CD8-positive, alpha-beta memory T cell (primary cell): ENCODE measurements around the gene SLC12A6. TPM values are rescaled to one million over a fixed set of nuclear protein-coding genes. Genes with fewer than 3 reads are reported as not detected.

Experiments
- CTCF ChIA-PET: fragments of 350-600 bp; sonication (Branson Sonifier 250); formaldehyde crosslinking; loops from one replicate; lab custom pipeline; 2021; ENCODE audit warnings: antibody characterized with exemption; lab: Charles Lee
- POLR2A ChIA-PET: fragments of 350-600 bp; sonication (Branson Sonifier 250); formaldehyde crosslinking; loops from one replicate; lab custom pipeline; 2021; ENCODE audit warnings: antibody characterized with exemption; lab: Charles Lee
- DNase-seq, 5 donors: peaks; one replicate each; pipeline versions ENCODE4 v3.0.0 to v3.0.0-alpha.2; 2020 to 2022; ENCODE audit warnings: mixed read lengths in 1 of 5
- H3K27ac ChIP-seq: one replicate; pipeline ENCODE4 v1.7.0; 2013; ENCODE audit warnings: low read depth, mild to moderate bottlenecking, low read length, moderate library complexity
- H3K27me3 ChIP-seq: 2 replicates; pipeline ENCODE4 v1.7.0; 2013; ENCODE audit warnings: low read length, mild to moderate bottlenecking; ENCODE audit not compliant: insufficient read depth, poor library complexity, severe bottlenecking
- H3K36me3 ChIP-seq: 2 replicates; pipeline ENCODE4 v1.7.0; 2013; ENCODE audit warnings: mild to moderate bottlenecking, low read length, moderate library complexity; ENCODE audit not compliant: insufficient read depth
- H3K4me1 ChIP-seq: 2 replicates; pipeline ENCODE4 v1.7.0; 2013; ENCODE audit warnings: mild to moderate bottlenecking, low read length, moderate library complexity; ENCODE audit not compliant: insufficient read depth
- H3K4me3 ChIP-seq: 2 replicates; pipeline ENCODE4 v1.7.0; 2013; ENCODE audit warnings: mild to moderate bottlenecking, low read length
- H3K9me3 ChIP-seq: 2 replicates; pipeline ENCODE4 v1.7.0; 2013; ENCODE audit warnings: mild to moderate bottlenecking, low read length
- H3K27ac Mint-ChIP-seq, 8 donors: one replicate each; pipeline ENCODE4 v1.8.0; 2020 to 2021; ENCODE audit warnings: mixed read lengths in 8 of 8, mild to moderate bottlenecking in 6 of 8, inconsistent platforms in 3 of 8, moderate library complexity in 3 of 8
- H3K27me3 Mint-ChIP-seq, 2 donors: one replicate each; pipeline ENCODE4 v1.8.0; 2020 to 2021; ENCODE audit warnings: mixed read lengths in 2 of 2, mild to moderate bottlenecking in 1 of 2, moderate library complexity in 1 of 2
- H3K36me3 Mint-ChIP-seq, 3 donors: one replicate each; pipeline ENCODE4 v1.8.0; 2020 to 2021; ENCODE audit warnings: mixed read lengths in 3 of 3, inconsistent platforms in 1 of 3, mild to moderate bottlenecking in 1 of 3
- H3K4me1 Mint-ChIP-seq, 3 donors: one replicate each; pipeline ENCODE4 v1.8.0; 2020 to 2021; ENCODE audit warnings: mixed read lengths in 3 of 3, inconsistent platforms in 1 of 3, mild to moderate bottlenecking in 1 of 3
- H3K4me3 Mint-ChIP-seq, 7 donors: one replicate each; pipeline ENCODE4 v1.8.0; 2020 to 2021; ENCODE audit warnings: mixed read lengths in 7 of 7, mild to moderate bottlenecking in 6 of 7, moderate library complexity in 4 of 7, inconsistent platforms in 2 of 7
- H3K9me3 Mint-ChIP-seq, 5 donors: one replicate each; pipeline ENCODE4 v1.8.0; 2020 to 2022; ENCODE audit warnings: mixed read lengths in 5 of 5, mild to moderate bottlenecking in 3 of 5, moderate library complexity in 2 of 5, inconsistent platforms in 1 of 5
- polyA plus RNA-seq: library from polyadenylated mRNA; unstranded; fragments of 300-500 nt; fragmentation: Illumina TruSeq; gene quantifications from one replicate; pipeline ENCODE4 v1.2.3, GENCODE V29; 2021
- total RNA-seq, 2 experiments: library from RNA; stranded (reverse); gene quantifications; one replicate each; pipeline ENCODE4 v1.2.3, GENCODE V29; 2021

The SLC12A6 gene
- total and polyA plus RNA-seq, 3 experiments from 2014 or later: 7.1 to 20.6 (median 19.2) TPM

- no peak overlapping the region for H3K4me3 ChIP-seq
- no peaks in the 10 kb centered on the region for H3K9me3 Mint-ChIP-seq
- ChIA-PET POLR2A (no interaction called here), CTCF (no interaction called here)
- peaks cover 16% of the 10 kb centered on the region for H3K36me3 ChIP-seq
- DNase-seq: no peak
- no peaks in the 10 kb centered on the region for H3K9me3 ChIP-seq
- peak overlapping the region in 7 of 8 donors; percentile 35 to 90 (median 55) for H3K27ac Mint-ChIP-seq
- H3K4me1 ChIP-seq: peaks cover 17% of the 10 kb centered on the region
- H3K4me3 Mint-ChIP-seq: no peak overlapping the region
- no peak overlapping the region for H3K27ac ChIP-seq
- no peaks in the 10 kb centered on the region for H3K27me3 Mint-ChIP-seq
- H3K27me3 ChIP-seq: no peaks in the 10 kb centered on the region
- peaks cover 6 to 68% (median 13%) of the 10 kb centered on the region in 3 donors for H3K36me3 Mint-ChIP-seq
- H3K4me1 Mint-ChIP-seq: peaks cover 18 to 29% (median 28%) of the 10 kb centered on the region in 3 donors
These were observed 24.6 kb upstream of the SLC12A6 start for GRCh38 chr15:34362047-34362773.

GRCh38 chr15:34361278-34361677 lies 23.7 kb upstream of the SLC12A6 start:
- POLR2A ChIA-PET: no interaction called here
- no peaks in the 10 kb centered on the region for H3K27me3 ChIP-seq
- H3K36me3 ChIP-seq: peaks cover 16% of the 10 kb centered on the region
- Mint-ChIP-seq H3K4me1 (peaks cover 18 to 27% (median 23%) of the 10 kb centered on the region in 3 donors), H3K27me3 (no peaks in the 10 kb centered on the region), H3K4me3 (peak overlapping the region in 1 of 7 donors; percentile 15), H3K36me3 (peaks cover 6 to 72% (median 13%) of the 10 kb centered on the region in 3 donors), H3K27ac (peak overlapping the region in 4 of 8 donors; percentile 30 to 77 (median 32)), H3K9me3 (no peaks in the 10 kb centered on the region)
- no peak overlapping the region for H3K4me3 ChIP-seq
- no peaks in the 10 kb centered on the region for H3K9me3 ChIP-seq
- H3K27ac ChIP-seq: no peak overlapping the region
- DNase-seq: no peak
- peaks cover 17% of the 10 kb centered on the region for H3K4me1 ChIP-seq
- CTCF ChIA-PET: interaction anchor here (2.1 kb wide), 1 partner anchor 18 kb away, joined by 15 read pairs; the partner anchor contains the start of genes NOP10 and NUTM1

- Histone ChIP-seq H3K9me3 (no peaks in the 10 kb centered on the region), H3K4me1 (peaks cover 7% of the 10 kb centered on the region), H3K27me3 (no peaks in the 10 kb centered on the region), H3K36me3 (peaks cover 16% of the 10 kb centered on the region), H3K27ac (no peak overlapping the region), H3K4me3 (no peak overlapping the region)
- Mint-ChIP-seq H3K27me3 (no peaks in the 10 kb centered on the region), H3K27ac (peak overlapping the region in 2 of 8 donors; percentile 2 to 30), H3K36me3 (peaks cover 6 to 79% (median 14%) of the 10 kb centered on the region in 3 donors), H3K4me1 (peaks cover 9 to 17% (median 13%) of the 10 kb centered on the region in 3 donors), H3K9me3 (no peaks in the 10 kb centered on the region), H3K4me3 (no peak overlapping the region)
- ChIA-PET POLR2A (no interaction called here), CTCF (interaction anchor here (1.1 to 2.1 kb wide), 2 partner anchors 17 to 119 kb away, joined by 5 to 15 read pairs; partner anchors contain the start of genes NOP10 and NUTM1)
- no peak for DNase-seq
These were observed 22.7 kb upstream of the SLC12A6 start for GRCh38 chr15:34360298-34360697.

DNA sequence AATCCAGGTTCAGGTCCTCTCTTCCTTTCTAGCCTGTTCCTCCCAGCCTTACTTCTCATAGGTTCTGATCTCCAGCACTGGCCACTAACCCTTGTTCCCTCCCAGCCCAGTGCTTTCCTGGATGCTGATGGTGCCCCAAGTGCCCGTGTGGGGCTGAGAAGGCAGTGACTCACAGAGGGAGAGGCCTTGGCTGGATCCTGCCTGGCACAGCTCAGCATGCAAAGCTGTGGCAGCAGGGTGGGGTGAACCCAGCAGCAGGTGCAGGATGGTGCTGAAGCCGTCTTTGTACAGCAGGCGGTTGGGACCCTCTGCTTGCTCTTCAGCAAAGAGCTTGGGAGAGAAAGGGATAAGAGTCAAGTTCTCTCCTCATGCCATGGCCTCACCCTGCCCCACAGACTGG lies 21.8 kb upstream of the SLC12A6 start:
- peaks cover 6 to 87% (median 18%) of the 10 kb centered on the region in 3 donors for H3K36me3 Mint-ChIP-seq
- H3K9me3 Mint-ChIP-seq: no peaks in the 10 kb centered on the region
- peaks cover under 1 to 9% (median 5%) of the 10 kb centered on the region in 3 donors for H3K4me1 Mint-ChIP-seq
- H3K4me3 ChIP-seq: no peak overlapping the region
- H3K4me3 Mint-ChIP-seq: no peak overlapping the region
- no peaks in the 10 kb centered on the region for H3K9me3 ChIP-seq
- CTCF ChIA-PET: interaction anchor here (1.1 to 2.1 kb wide), 2 partner anchors 16 to 118 kb away, joined by 5 to 15 read pairs; partner anchors contain the start of genes NOP10 and NUTM1
- no peak overlapping the region for H3K27ac ChIP-seq
- no peaks in the 10 kb centered on the region for H3K27me3 Mint-ChIP-seq
- H3K36me3 ChIP-seq: peaks cover 16% of the 10 kb centered on the region
- no peaks in the 10 kb centered on the region for H3K4me1 ChIP-seq
- POLR2A ChIA-PET: no interaction called here
- no peaks in the 10 kb centered on the region for H3K27me3 ChIP-seq
- peak overlapping the region in 4 of 8 donors; percentile 47 to 71 (median 68) for H3K27ac Mint-ChIP-seq
- DNase-seq: no peak

GRCh38 chr15:34358948-34359347 lies 21.4 kb upstream of the SLC12A6 start:
- H3K9me3 ChIP-seq: no peaks in the 10 kb centered on the region
- H3K36me3 ChIP-seq: peaks cover 16% of the 10 kb centered on the region
- no peak overlapping the region for H3K4me3 ChIP-seq
- POLR2A ChIA-PET: no interaction called here
- H3K27ac Mint-ChIP-seq: peak overlapping the region in 2 of 8 donors; percentile 68 to 71
- H3K9me3 Mint-ChIP-seq: no peaks in the 10 kb centered on the region
- H3K4me3 Mint-ChIP-seq: no peak overlapping the region
- no peak for DNase-seq
- no peaks in the 10 kb centered on the region for H3K4me1 ChIP-seq
- peaks cover 0 to 9% (median 5%) of the 10 kb centered on the region in 3 donors for H3K4me1 Mint-ChIP-seq
- no peak overlapping the region for H3K27ac ChIP-seq
- H3K27me3 ChIP-seq: no peaks in the 10 kb centered on the region
- peaks cover 6 to 92% (median 18%) of the 10 kb centered on the region in 3 donors for H3K36me3 Mint-ChIP-seq
- H3K27me3 Mint-ChIP-seq: no peaks in the 10 kb centered on the region
- CTCF ChIA-PET: interaction anchor here (2.3 kb wide), 1 partner anchor 8 kb away, joined by 13 read pairs; the partner anchor contains the start of gene LPCAT4

GRCh38 chr15:34358367-34358766 lies 20.8 kb upstream of the SLC12A6 start:
- CTCF ChIA-PET: interaction anchor here (2.3 kb wide), 1 partner anchor 9 kb away, joined by 13 read pairs; the partner anchor contains the start of gene LPCAT4

GRCh38 chr15:34357653-34358052 lies 20.1 kb upstream of the SLC12A6 start:
- Mint-ChIP-seq H3K4me3 (no peak overlapping the region), H3K9me3 (no peaks in the 10 kb centered on the region), H3K36me3 (peaks cover under 1 to 80% (median 18%) of the 10 kb centered on the region in 3 donors), H3K4me1 (peaks cover 0 to 1% (median 0%) of the 10 kb centered on the region in 3 donors), H3K27me3 (no peaks in the 10 kb centered on the region), H3K27ac (peak overlapping the region in 2 of 8 donors; percentile 39 to 60)
- Histone ChIP-seq H3K27ac (no peak overlapping the region), H3K36me3 (peaks cover 16% of the 10 kb centered on the region), H3K27me3 (no peaks in the 10 kb centered on the region), H3K4me1 (no peaks in the 10 kb centered on the region), H3K9me3 (no peaks in the 10 kb centered on the region), H3K4me3 (no peak overlapping the region)
- POLR2A ChIA-PET: no interaction called here
- DNase-seq: no peak
- CTCF ChIA-PET: interaction anchor here (2.3 kb wide), 1 partner anchor 10 kb away, joined by 13 read pairs; the partner anchor contains the start of gene LPCAT4

More at GRCh38 chr15:34358367-34358766, 20.8 kb upstream of the SLC12A6 start:
- Histone ChIP-seq H3K27me3 (no peaks in the 10 kb centered on the region), H3K36me3 (peaks cover 16% of the 10 kb centered on the region), H3K4me1 (no peaks in the 10 kb centered on the region), H3K9me3 (no peaks in the 10 kb centered on the region), H3K27ac (no peak overlapping the region), H3K4me3 (no peak overlapping the region)
- H3K27me3 Mint-ChIP-seq: no peaks in the 10 kb centered on the region
- H3K27ac Mint-ChIP-seq: peak overlapping the region in 2 of 8 donors; percentile 71 to 82
- no peak for DNase-seq
- no peaks in the 10 kb centered on the region for H3K9me3 Mint-ChIP-seq
- peaks cover 6 to 87% (median 18%) of the 10 kb centered on the region in 3 donors for H3K36me3 Mint-ChIP-seq
- H3K4me1 Mint-ChIP-seq: peaks cover 0 to 5% (median 5%) of the 10 kb centered on the region in 3 donors
- POLR2A ChIA-PET: interaction anchor here (0.8 kb wide), 1 partner anchor 9 kb away, joined by 8 read pairs; the partner anchor contains the start of gene LPCAT4
- H3K4me3 Mint-ChIP-seq: no peak overlapping the region
